A549 (cell line): ENCODE results near the gene SMURF1. TPM values are rescaled to one million over a fixed set of nuclear protein-coding genes. Genes with fewer than 3 reads are reported as not detected.

ENCODE experiments used
- ATAC-seq, 2 experiments: fragments of 200-7000 bp in 1 of 2; fragments of >200 bp in 1 of 2; cut with Nextera tagmentation in 1 of 2; cut with Tn5 transposase in 1 of 2; 3 replicates each; pipeline versions ENCODE4 v1.8.0 to v1.9.1; 2018 to 2020; ENCODE audit warnings: mild to moderate bottlenecking in 1 of 2, moderate library complexity in 1 of 2
- CTCF ChIA-PET: fragments of 300-600 bp; sonication (Branson Sonifier 250); formaldehyde crosslinking; extraction: SDS; loops from one replicate; lab custom pipeline; 2021; ENCODE audit warnings: antibody characterized with exemption, inconsistent platforms; lab: Yijun Ruan, JAX
- POLR2A ChIA-PET: fragments of 350-600 bp; formaldehyde crosslinking; extraction: SDS; loops from one replicate; lab custom pipeline; 2021; ENCODE audit warnings: antibody characterized with exemption, inconsistent platforms; lab: Yijun Ruan, JAX
- DNase-seq, 2 experiments: peaks; one replicate each; pipeline versions ENCODE4 v3.0.0 to v3.0.0-alpha.2; 2011 to 2016; ENCODE audit warnings: low read depth in 1 of 2, low spot score in 1 of 2
- FAIRE-seq: peaks from 2 replicates; lab custom pipeline; 2011; peaks lifted over from hg19 to GRCh38; lab: Jason Lieb, UNC
- H3K27ac ChIP-seq, 2 experiments: fragments of >200 bp; sonication (Bioruptor Twin); formaldehyde crosslinking; 3 replicates each; pipeline ENCODE4 v1.5.1; 2016 to 2017
- H3K4me1 ChIP-seq: fragments of >200 bp; sonication (Bioruptor Twin); formaldehyde crosslinking; 3 replicates; pipeline ENCODE4 v1.6.1; 2016
- H3K4me2 ChIP-seq: fragments of >200 bp; sonication (Bioruptor Twin); formaldehyde crosslinking; 3 replicates; pipeline ENCODE4 v1.6.1; 2016
- H3K4me3 ChIP-seq: fragments of >200 bp; sonication (Bioruptor Twin); formaldehyde crosslinking; 3 replicates; pipeline ENCODE4 v1.5.1; 2016
- H3K9me3 ChIP-seq: fragments of >200 bp; sonication (Bioruptor Twin); formaldehyde crosslinking; 3 replicates; pipeline ENCODE4 v1.6.1; 2016
- EP300 ChIP-seq, 2 experiments: fragments of >200 bp; sonication (Bioruptor Twin); formaldehyde crosslinking; IDR thresholded peaks; 2 replicates in 1 of 2; 3 replicates in 1 of 2; pipeline ENCODE4 v1.6.1; 2016 to 2017
- FOSL2 ChIP-seq, 2 experiments: fragments of 450-650 bp in 1 of 2; fragments of >200 bp in 1 of 2; sonication (Bioruptor Twin) in 1 of 2; formaldehyde crosslinking; IDR thresholded peaks; 2 replicates each; pipeline versions ENCODE4 v1.5.0 to v1.6.1; 2016 to 2020; ENCODE audit warnings: mild to moderate bottlenecking in 1 of 2, moderate library complexity in 1 of 2
- JUN ChIP-seq, 2 experiments: fragments of >200 bp; sonication (Bioruptor Twin); formaldehyde crosslinking; IDR thresholded peaks; 2 replicates in 1 of 2; 3 replicates in 1 of 2; pipeline ENCODE4 v1.6.1; 2016 to 2017
- KDM5A ChIP-seq: fragments of 200-600 bp; sonication (generic); IDR thresholded peaks from 2 replicates; pipeline ENCODE4 v1.6.1; 2016; ENCODE audit warnings: antibody characterized with exemption, mild to moderate bottlenecking
- MAFK ChIP-seq: fragments of 450-650 bp; IDR thresholded peaks from 2 replicates; pipeline ENCODE4 v1.6.1; 2014; ENCODE audit not compliant: partially characterized antibody
- NR3C1 ChIP-seq: fragments of >200 bp; sonication (Bioruptor Twin); formaldehyde crosslinking; IDR thresholded peaks from 3 replicates; pipeline ENCODE4 v1.6.1; 2017
- POLR2A ChIP-seq: IDR thresholded peaks from 2 replicates; pipeline ENCODE4 v1.6.1; 2012; ENCODE audit warnings: mild to moderate bottlenecking, low read length
- RARB ChIP-seq: fragments of 250-450 bp; sonication (Bioruptor Pico); IDR thresholded peaks from 2 replicates; pipeline ENCODE4 v1.8.0; 2021; ENCODE audit warnings: mild to moderate bottlenecking, moderate library complexity
- RCOR1 ChIP-seq: fragments of 150-350 bp; IDR thresholded peaks from 2 replicates; pipeline ENCODE4 v1.6.1; 2014; ENCODE audit warnings: antibody characterized with exemption, low read length, low read depth
- RNF2 ChIP-seq: fragments of 200-600 bp; sonication (generic); IDR thresholded peaks from 2 replicates; pipeline ENCODE4 v1.6.1; 2016; ENCODE audit warnings: low read depth, mild to moderate bottlenecking, antibody characterized with exemption, moderate library complexity, borderline replicate concordance
- SREBF2 ChIP-seq: fragments of 450-650 bp; IDR thresholded peaks from 2 replicates; pipeline ENCODE4 v1.6.1; 2014; ENCODE audit warnings: mild to moderate bottlenecking, moderate library complexity
- ZC3H11A ChIP-seq: fragments of 450-650 bp; IDR thresholded peaks from 2 replicates; pipeline ENCODE4 v1.6.1; 2014; ENCODE audit warnings: antibody characterized with exemption, mild to moderate bottlenecking
- ZSCAN20 ChIP-seq: fragments of 250-450 bp; sonication (Bioruptor Pico); IDR thresholded peaks from 2 replicates; pipeline ENCODE4 v1.8.0; 2022; ENCODE audit warnings: mild to moderate bottlenecking, moderate library complexity
- WGBS: methylation state at CpG from one replicate; pipeline ENCODE4 v1.1.6; 2017; ENCODE audit errors: missing lambda C conversion rate; 5-methylcytosine and 5-hydroxymethylcytosine counted together
- polyA plus RNA-seq, 4 experiments: library from polyadenylated mRNA; depleted of rRNA in 3 of 4; stranded (reverse); fragments of >200 nt; fragmentation: RNase III in 1 of 4; extraction: RNeasy Plus Mini Kit Qiagen cat#74134 plus additional on column Dnase treatment in 1 of 4; gene quantifications; 2 replicates in 3 of 4; 3 replicates in 1 of 4; pipeline ENCODE4 v1.2.3, GENCODE V29; 2011 to 2017
- TF ChIP-seq, protein P1 (sequence below): fragments of >200 bp; sonication (Bioruptor Twin); formaldehyde crosslinking; IDR thresholded peaks from 2 replicates; pipeline ENCODE4 v1.6.1; 2016
- TF ChIP-seq, protein P2 (sequence below): fragments of 450-650 bp; IDR thresholded peaks from 2 replicates; pipeline ENCODE4 v1.6.1; 2014; ENCODE audit warnings: antibody characterized with exemption
- TF ChIP-seq, protein P3 (sequence below): IDR thresholded peaks from 2 replicates; pipeline ENCODE4 v1.6.1; 2012
- TF ChIP-seq, protein P4 (sequence below): IDR thresholded peaks from 2 replicates; pipeline ENCODE4 v1.6.1; 2012; ENCODE audit warnings: low read depth, borderline replicate concordance
- TF ChIP-seq, protein P5 (sequence below): fragments of >200 bp; sonication (Bioruptor Twin); formaldehyde crosslinking; IDR thresholded peaks from 3 replicates; pipeline ENCODE4 v1.6.1; 2016

Gene SMURF1
- polyA plus RNA-seq, 2 of the 4 experiments (the other 2 are of a cell fraction): 13.8 to 22.1 TPM

DNA sequence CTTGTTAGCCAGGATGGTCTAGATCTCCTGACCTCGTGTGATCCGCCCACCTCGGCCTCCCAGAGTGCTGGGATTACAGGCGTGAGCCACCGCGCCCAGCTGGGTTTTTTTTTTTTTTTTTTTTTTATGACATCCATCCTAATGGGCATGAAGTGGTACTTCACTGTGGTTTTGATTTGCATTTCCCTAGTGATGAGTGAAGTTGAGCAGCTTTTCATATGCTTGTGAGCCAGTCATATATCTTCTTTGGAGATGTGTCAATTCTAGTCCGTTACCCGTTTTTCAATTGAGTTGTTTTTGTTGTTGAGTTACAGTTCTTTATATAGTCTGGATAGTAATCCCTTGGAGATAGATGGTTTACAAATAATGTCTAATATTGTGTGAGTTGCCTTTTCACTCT, 127.7 kb downstream of the SMURF1 start:
- DNase-seq: no peak
- H3K4me1 ChIP-seq: no peaks in the 10 kb centered on the region
- H3K4me2 ChIP-seq: no peak overlapping the region
- WGBS: 94% methylated on average over 8 of the region's 8 CpGs
- ChIA-PET CTCF (interaction anchor here (0.6 kb wide), 1 partner anchor 1488 kb away, joined by 3 read pairs; no protein-coding TSS in a partner anchor), POLR2A (interaction anchor here (0.6 kb wide), 1 partner anchor 111 kb away, joined by 5 read pairs; no protein-coding TSS in a partner anchor)
- H3K4me3 ChIP-seq: no peak overlapping the region
- H3K27ac ChIP-seq: no peak overlapping the region
- no peaks in the 10 kb centered on the region for H3K9me3 ChIP-seq
- no peak for FAIRE-seq
- TF ChIP-seq POLR2A (no peak), FOSL2 (IDR thresholded peaks at IDR 0.05) (no peak), FOSL2 (CRISPR knock-in tag; IDR thresholded peaks at IDR 0.05) (no peak), RCOR1 (no peak)
- ATAC-seq: no peak

DNA sequence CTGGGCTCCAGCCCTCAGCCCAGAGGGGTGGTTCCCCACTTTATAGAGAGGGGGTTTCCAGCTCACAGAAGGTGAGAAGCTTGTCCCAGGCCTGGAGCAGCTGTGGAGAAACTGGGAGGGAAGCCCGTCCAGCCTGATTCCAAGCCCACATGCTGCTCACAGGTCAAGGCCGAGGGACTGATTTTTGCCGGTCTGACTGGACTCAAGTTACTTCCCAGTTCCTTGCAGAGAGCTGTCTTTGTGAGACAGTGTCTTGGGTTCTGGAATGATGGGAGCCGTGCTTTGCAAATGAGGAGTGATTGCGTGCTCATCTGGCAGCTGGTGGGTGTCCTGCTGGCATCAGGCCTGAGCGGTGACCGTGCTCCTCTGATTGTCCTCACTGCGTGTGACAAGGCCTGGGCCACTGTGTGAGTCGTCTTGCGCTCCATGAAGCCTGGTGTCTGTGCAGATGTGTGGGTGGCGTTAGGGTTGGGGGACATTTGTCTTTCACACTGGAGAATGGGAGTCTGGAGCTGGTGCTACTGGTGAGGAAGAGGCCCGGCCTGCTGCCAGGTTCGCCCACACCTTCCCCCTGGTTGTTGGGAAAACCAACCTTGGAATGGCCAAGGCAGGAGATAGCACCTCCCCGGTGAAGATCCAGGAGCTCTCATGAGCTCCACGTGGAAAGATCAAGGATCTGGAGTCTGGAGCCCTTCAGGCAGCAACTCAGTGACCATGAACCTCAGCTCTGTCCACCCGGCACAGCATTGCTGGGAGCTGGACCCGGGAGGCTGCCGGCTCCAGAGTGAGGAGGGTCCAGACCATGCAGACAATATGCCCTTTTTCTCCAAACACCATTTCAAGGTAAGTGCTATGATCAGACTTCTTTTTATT, 129.6 kb downstream of the SMURF1 start:
- H3K27ac ChIP-seq: no peak overlapping the region
- 89% methylated on average over 18 of the region's 18 CpGs for WGBS
- FAIRE-seq: no peak

DNA sequence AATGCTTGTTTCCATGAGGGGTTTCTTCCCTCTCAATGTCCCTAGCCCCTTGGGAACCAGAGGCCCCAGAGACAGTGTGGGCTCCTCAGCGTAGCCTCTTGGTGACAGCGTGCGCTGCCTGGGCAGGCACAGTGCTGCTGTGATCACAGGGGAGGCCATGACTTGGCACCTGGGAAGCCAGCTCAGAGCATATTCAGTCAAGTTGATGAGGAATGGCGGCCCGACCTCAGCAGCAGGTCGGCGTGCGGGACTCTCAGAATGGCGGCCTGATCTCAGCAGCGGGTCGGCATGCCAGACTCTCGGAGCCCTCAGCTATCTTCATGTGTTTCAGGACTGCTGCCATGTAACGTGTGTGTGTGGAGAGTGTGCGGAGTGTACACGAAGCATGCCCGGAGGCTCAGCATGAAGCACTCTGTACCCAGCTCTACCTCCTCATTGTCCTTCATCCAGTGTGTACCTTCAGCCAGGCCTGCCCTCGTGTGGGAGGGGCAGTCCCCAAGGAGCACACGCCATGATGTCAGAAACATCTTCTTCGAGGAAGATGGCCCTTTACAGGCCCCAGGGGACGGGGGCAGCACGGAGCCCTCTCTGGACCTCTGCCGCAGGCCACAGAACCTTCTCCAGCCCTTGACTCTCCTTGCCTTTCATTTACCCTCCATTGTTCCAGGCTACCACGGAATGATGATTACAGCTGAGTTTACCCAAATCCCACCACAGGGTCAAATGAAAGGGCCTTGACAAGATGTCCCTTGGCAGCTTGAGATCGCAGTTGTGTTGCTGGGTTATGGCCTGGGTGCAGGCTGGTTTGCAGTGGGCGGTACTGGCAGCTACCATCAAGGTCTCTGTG, 130.4 kb downstream of the SMURF1 start:
- ATAC-seq: peak; percentile 25 to 30; a peak in 4 of 6 replicates
- no peaks in the 10 kb centered on the region for H3K4me1 ChIP-seq
- WGBS: 93% methylated on average over 20 of the region's 25 CpGs
- no peak for FAIRE-seq
- no peak overlapping the region for H3K4me2 ChIP-seq
- POLR2A ChIA-PET: no interaction called here
- H3K4me3 ChIP-seq: no peak overlapping the region
- DNase-seq: no peak
- H3K27ac ChIP-seq: no peak overlapping the region
- no peaks in the 10 kb centered on the region for H3K9me3 ChIP-seq
- TF ChIP-seq MAFK (no peak), RARB (no peak), NR3C1 (no peak), EP300 (IDR thresholded peaks at IDR 0.05) (no peak), SREBF2 (no peak), JUN (IDR thresholded peaks at IDR 0.05) (no peak), FOSL2 (IDR thresholded peaks at IDR 0.05) (no peak), FOSL2 (CRISPR knock-in tag; IDR thresholded peaks at IDR 0.05) (no peak), RNF2 (no peak)
- TF ChIP-seq, protein P1, sequence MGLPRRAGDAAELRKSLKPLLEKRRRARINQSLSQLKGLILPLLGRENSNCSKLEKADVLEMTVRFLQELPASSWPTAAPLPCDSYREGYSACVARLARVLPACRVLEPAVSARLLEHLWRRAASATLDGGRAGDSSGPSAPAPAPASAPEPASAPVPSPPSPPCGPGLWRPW: no peak
- TF ChIP-seq, protein P2, sequence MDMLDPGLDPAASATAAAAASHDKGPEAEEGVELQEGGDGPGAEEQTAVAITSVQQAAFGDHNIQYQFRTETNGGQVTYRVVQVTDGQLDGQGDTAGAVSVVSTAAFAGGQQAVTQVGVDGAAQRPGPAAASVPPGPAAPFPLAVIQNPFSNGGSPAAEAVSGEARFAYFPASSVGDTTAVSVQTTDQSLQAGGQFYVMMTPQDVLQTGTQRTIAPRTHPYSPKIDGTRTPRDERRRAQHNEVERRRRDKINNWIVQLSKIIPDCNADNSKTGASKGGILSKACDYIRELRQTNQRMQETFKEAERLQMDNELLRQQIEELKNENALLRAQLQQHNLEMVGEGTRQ: no peak
- TF ChIP-seq, protein P3, sequence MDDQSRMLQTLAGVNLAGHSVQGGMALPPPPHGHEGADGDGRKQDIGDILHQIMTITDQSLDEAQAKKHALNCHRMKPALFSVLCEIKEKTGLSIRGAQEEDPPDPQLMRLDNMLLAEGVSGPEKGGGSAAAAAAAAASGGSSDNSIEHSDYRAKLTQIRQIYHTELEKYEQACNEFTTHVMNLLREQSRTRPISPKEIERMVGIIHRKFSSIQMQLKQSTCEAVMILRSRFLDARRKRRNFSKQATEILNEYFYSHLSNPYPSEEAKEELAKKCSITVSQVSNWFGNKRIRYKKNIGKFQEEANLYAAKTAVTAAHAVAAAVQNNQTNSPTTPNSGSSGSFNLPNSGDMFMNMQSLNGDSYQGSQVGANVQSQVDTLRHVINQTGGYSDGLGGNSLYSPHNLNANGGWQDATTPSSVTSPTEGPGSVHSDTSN: no peak
- CTCF ChIA-PET: interaction anchor here (0.9 to 1.1 kb wide), 2 partner anchors 12 to 271 kb away, joined by 3 read pairs; no protein-coding TSS in a partner anchor

More for the DNA sequence above, 129.6 kb downstream of the SMURF1 start:
- Histone ChIP-seq H3K4me2 (no peak overlapping the region), H3K9me3 (no peaks in the 10 kb centered on the region), H3K4me3 (no peak overlapping the region), H3K4me1 (no peaks in the 10 kb centered on the region)
- CTCF ChIA-PET: interaction anchor here (0.9 to 1.5 kb wide), 3 partner anchors 26 to 299 kb away, joined by 3 to 5 read pairs (median 3); no protein-coding TSS in a partner anchor
- TF ChIP-seq NR3C1: no peak
- no peak for TF ChIP-seq ZC3H11A
- TF ChIP-seq, protein P4, sequence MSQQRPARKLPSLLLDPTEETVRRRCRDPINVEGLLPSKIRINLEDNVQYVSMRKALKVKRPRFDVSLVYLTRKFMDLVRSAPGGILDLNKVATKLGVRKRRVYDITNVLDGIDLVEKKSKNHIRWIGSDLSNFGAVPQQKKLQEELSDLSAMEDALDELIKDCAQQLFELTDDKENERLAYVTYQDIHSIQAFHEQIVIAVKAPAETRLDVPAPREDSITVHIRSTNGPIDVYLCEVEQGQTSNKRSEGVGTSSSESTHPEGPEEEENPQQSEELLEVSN: no peak
- TF ChIP-seq FOSL2 (IDR thresholded peaks at IDR 0.05): no peak
- no peak for TF ChIP-seq FOSL2 (CRISPR knock-in tag; IDR thresholded peaks at IDR 0.05)
- no peak for TF ChIP-seq ZSCAN20
- TF ChIP-seq, protein P5, sequence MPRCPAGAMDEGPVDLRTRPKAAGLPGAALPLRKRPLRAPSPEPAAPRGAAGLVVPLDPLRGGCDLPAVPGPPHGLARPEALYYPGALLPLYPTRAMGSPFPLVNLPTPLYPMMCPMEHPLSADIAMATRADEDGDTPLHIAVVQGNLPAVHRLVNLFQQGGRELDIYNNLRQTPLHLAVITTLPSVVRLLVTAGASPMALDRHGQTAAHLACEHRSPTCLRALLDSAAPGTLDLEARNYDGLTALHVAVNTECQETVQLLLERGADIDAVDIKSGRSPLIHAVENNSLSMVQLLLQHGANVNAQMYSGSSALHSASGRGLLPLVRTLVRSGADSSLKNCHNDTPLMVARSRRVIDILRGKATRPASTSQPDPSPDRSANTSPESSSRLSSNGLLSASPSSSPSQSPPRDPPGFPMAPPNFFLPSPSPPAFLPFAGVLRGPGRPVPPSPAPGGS: no peak
- no peak for TF ChIP-seq RARB
- TF ChIP-seq KDM5A: no peak
- DNase-seq: no peak
- ATAC-seq: peak; percentile 20 to 22; a peak in 3 of 6 replicates
- POLR2A ChIA-PET: no interaction called here
